CD4-positive, alpha-beta T cell treated with Interleukin-12 subunit alpha and Interleukin-12 subunit beta, for 1 hour (primary cell): ENCODE results near the gene FBH1.
"Not testable (repeated sequence)": the region's sequence is repeated elsewhere in the genome, so short reads cannot be mapped to it uniquely, and the experiment has no call there.

Experiments
- DNase-seq: peaks from one replicate; pipeline ENCODE4 v3.0.0-alpha.2; 2020

FBH1 gene

GRCh38 chr10:5876181-5876768 lies 13.8 kb upstream of the FBH1 start:
- no peak for DNase-seq

- DNase-seq: not testable (repeated sequence)
Observed at GRCh38 chr10:5877041-5877440, 13.0 kb upstream of the FBH1 start.

DNA sequence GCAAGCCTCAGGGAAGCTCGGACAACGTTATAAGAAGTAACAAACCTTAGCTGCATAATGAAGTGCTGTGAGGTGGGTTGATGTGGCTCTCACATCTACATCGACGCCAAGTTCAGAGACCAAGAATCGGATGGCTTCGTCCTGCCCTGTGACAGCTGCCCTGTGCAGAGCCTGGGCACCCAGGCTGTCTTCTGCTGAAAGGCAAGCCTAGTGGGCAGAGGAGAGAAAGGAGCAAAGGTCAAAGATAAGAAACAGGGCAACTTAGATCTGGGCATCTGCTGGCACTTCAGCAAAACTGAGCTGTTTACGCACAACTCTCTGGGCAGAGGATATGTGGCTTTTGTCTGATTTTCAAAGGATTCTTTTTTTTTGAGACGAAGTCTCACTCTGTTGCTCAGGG lies 7.1 kb upstream of the FBH1 start:
- DNase-seq: no peak

DNA sequence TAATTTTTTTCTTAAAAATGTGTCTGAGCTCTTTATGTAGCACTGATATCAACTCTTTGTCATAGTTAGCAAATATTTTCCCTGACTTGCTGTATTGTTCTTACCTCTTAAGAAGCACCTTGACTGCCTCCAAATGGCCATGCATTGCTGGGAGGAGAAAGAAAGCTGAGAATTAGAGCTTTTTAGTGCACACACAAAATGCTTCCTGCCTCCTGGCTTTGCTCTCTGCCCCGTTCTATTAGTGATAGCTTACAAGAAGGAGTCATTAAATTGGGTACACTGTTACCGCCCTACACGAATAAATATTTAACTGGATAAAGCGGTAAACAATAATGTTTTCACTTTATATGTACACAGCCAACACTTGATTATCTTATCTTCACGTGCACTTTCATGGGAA lies 4.4 kb upstream of the FBH1 start:
- DNase-seq: no peak

DNA sequence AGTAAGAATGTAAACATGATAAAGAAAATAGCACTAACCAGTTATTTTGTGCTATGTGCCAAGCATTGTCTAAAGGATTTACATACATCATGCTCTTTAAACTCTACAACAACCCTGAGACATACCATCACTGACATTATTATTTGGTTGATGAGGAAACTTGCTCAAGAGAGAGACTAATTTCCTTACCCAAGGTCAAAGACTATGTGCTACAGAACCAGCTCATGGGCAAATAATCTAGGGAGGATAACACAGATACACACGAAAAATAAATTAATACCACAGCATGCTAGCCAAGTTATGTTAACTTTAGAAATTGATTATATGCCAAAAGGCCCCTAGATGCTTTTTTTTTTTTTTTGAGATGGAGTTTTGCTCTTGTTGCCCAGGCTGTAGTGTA lies 3.0 kb upstream of the FBH1 start:
- DNase-seq: no peak

- no peak for DNase-seq
Observed at GRCh38 chr10:5887641-5888040, 2.4 kb upstream of the FBH1 start.

- DNase-seq: no peak
Observed at GRCh38 chr10:5888351-5888750, 1.7 kb upstream of the FBH1 start.

- peak; percentile 31 for DNase-seq
Observed at GRCh38 chr10:5888843-5889623, 1.0 kb upstream of the FBH1 start.

GRCh38 chr10:5890452-5890915 lies 441 bp downstream of the FBH1 start:
- peak; percentile 12 for DNase-seq

- DNase-seq: no peak
Observed at GRCh38 chr10:5891009-5891408, 966 bp downstream of the FBH1 start.

GRCh38 chr10:5892007-5892406 lies 2.0 kb downstream of the FBH1 start:
- no peak for DNase-seq

GRCh38 chr10:5893321-5893720 lies 3.3 kb downstream of the FBH1 start:
- no peak for DNase-seq

- no peak for DNase-seq
Observed at GRCh38 chr10:5894403-5894802, 4.4 kb downstream of the FBH1 start.

GRCh38 chr10:5894873-5895272 lies 4.8 kb downstream of the FBH1 start:
- DNase-seq: no peak

GRCh38 chr10:5895365-5895764 lies 5.3 kb downstream of the FBH1 start:
- DNase-seq: no peak

DNA sequence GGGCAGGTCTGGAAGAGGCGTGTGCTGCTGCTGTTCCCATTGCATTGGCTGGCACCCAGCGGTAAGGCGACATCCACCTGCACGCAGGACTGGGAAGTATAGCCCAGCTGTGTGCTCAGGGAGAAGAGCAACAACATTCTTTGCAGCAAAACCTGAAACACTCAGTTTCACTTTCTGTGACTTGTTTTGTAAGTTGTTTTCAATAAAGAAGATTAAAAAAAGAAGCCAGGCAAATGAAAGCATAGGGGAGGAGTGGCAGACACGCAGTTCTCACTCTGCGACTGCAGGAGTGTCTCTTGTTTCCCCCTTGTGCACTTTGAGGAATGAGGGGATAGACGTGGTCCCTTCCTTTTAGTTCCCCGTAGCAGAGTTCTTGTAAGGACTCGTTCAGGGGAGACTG lies 5.8 kb downstream of the FBH1 start:
- DNase-seq: no peak

- DNase-seq: no peak
Observed at GRCh38 chr10:5896208-5897052, 6.4 kb downstream of the FBH1 start.

- no peak for DNase-seq
Observed at GRCh38 chr10:5897053-5897340, 7.0 kb downstream of the FBH1 start.

- no peak for DNase-seq
Observed at GRCh38 chr10:5897504-5897903, 7.5 kb downstream of the FBH1 start.

DNA sequence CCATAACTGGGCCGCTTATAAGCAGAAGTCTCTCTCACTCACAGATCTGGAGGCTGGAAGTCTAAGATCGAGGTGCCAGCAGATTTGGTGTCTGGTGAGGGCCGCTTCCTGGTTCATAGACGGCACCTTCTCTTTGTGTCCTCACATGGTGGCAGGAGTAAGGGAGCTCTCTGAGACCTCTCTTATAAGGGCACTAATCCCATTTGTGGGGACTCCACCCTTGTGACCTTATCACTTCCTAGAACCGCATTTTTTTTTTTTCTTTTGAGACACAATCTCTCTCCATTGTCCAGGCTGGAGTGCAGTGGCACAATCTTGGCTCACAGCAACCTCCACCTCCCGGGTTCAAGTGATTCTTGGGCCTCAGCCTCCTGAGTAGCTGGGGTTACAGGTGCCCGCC lies 8.1 kb downstream of the FBH1 start:
- DNase-seq: no peak

- DNase-seq: no peak
Observed at GRCh38 chr10:5900247-5900646, 10.2 kb downstream of the FBH1 start.

GRCh38 chr10:5902511-5903274 lies 12.7 kb downstream of the FBH1 start:
- DNase-seq: no peak

GRCh38 chr10:5903563-5903962 lies 13.5 kb downstream of the FBH1 start:
- no peak for DNase-seq
